ENCODE results near the gene SFXN2.
A peak's percentile ranks its signal among the peaks of the same experiment; 100 is the strongest.
"Not testable (repeated sequence)": the region's sequence is repeated elsewhere in the genome, so short reads cannot be mapped to it uniquely, and the experiment has no call there.

Gene SFXN2

GRCh38 chr10:102714621-102715455 lies at the start of gene SFXN2:
TSS of gene SFXN2 (plus strand) at chr10:102714636. CDS start at chr10:102726637, 12,001 bp downstream.
- TF ChIP-seq CTCF (conservative IDR thresholded peaks at IDR 0.05; ENCODE audit: low read depth, low read length) = no peak
- no peak for DNase-seq (ENCODE audit: low read depth)

GRCh38 chr10:102665904-102666509 lies 48.4 kb upstream of the SFXN2 start:
- no peak overlapping the region for H3K4me3 ChIP-seq (ENCODE audit: low read length)
- no peak for DNase-seq (ENCODE audit: low read depth)
- no peak for TF ChIP-seq CTCF (conservative IDR thresholded peaks at IDR 0.05; ENCODE audit: low read depth, low read length)

More at GRCh38 chr10:102714621-102715455, at the start of gene SFXN2:
- peak within 1 kb of the TSS; percentile 89 for H3K4me3 ChIP-seq (ENCODE audit: low read length)

- not testable (repeated sequence) for DNase-seq (ENCODE audit: low read depth); H3K4me3 ChIP-seq (ENCODE audit: low read length)
Observed at GRCh38 chr10:102667411-102667810, 47.0 kb upstream of the SFXN2 start.

GRCh38 chr10:102668326-102669107 lies 45.9 kb upstream of the SFXN2 start:
- H3K4me3 ChIP-seq (ENCODE audit: low read length) = no peak overlapping the region
- DNase-seq (ENCODE audit: low read depth) = no peak
- no peak for TF ChIP-seq CTCF (conservative IDR thresholded peaks at IDR 0.05; ENCODE audit: low read depth, low read length)

- no peak overlapping the region for H3K4me3 ChIP-seq (ENCODE audit: low read length)
- TF ChIP-seq CTCF (conservative IDR thresholded peaks at IDR 0.05; ENCODE audit: low read depth, low read length) = peak; percentile 49
- DNase-seq (ENCODE audit: low read depth) = peak; percentile 40
Observed at GRCh38 chr10:102669206-102670064, 45.0 kb upstream of the SFXN2 start.

GRCh38 chr10:102670065-102670670 lies 44.3 kb upstream of the SFXN2 start:
- no peak overlapping the region for H3K4me3 ChIP-seq (ENCODE audit: low read length)
- no peak for DNase-seq (ENCODE audit: low read depth)
- TF ChIP-seq CTCF (conservative IDR thresholded peaks at IDR 0.05; ENCODE audit: low read depth, low read length) = no peak

Measured in retinal pigment epithelial cell (primary cell).